ENCODE measurements around the gene ADTRP. TPM values are rescaled to one million over a fixed set of nuclear protein-coding genes. Genes with fewer than 3 reads are reported as not detected.
"Not testable (repeated sequence)": the region's sequence is repeated elsewhere in the genome, so short reads cannot be mapped to it uniquely, and the experiment has no call there.

Gene ADTRP
- total RNA-seq, 2 donors from 2014 or later: 1.0 TPM; not detected in 1

DNA sequence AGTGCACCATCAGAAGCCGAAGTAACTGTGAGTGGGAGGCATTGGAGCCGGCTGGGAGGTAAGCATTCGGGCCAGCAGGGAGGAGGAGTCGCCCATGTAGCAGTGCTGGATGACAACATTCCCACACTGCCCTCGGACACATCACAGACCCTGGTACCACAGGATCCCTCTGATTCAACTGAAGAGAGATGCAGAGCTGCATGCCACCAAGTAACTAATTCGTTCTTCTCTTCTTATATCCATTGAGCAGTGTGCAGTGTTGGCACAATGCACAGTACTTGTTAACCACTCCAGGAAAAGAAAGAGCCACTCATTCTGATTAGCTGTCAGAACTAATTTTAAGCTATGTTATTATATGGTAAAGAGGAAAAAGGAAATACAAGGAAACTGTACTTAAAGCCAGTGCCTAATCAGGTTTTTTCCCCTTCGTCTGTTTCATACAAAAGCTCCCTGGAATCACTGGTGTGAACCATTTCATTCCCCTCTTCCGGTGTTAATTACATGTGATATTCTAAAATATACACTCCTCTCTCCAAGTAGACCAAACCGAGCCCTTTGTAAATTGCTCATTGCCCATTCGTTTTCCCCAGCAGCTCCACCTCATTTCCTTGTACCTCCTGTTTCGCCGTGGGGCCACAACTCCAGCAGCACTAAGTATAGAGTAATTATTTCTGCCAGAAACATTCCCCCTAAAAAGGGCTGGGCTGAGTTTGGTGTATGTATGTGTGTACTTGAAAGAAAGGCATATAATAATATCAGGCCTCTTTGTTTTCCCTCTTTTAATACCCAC is 32.4 kb upstream of the ADTRP start:
- no peak for ATAC-seq
- no peak for DNase-seq (ENCODE audit: low spot score)
- Mint-ChIP-seq H3K4me1 (ENCODE audit: low read depth in 2 of 2) (no peaks in the 10 kb centered on the region), H3K4me3 (no peak overlapping the region), H3K27me3 (peaks cover 13 to 18% of the 10 kb centered on the region in 2 donors), H3K27ac (no peak overlapping the region), H3K36me3 (no peaks in the 10 kb centered on the region), H3K9me3 (no peaks in the 10 kb centered on the region)

DNA sequence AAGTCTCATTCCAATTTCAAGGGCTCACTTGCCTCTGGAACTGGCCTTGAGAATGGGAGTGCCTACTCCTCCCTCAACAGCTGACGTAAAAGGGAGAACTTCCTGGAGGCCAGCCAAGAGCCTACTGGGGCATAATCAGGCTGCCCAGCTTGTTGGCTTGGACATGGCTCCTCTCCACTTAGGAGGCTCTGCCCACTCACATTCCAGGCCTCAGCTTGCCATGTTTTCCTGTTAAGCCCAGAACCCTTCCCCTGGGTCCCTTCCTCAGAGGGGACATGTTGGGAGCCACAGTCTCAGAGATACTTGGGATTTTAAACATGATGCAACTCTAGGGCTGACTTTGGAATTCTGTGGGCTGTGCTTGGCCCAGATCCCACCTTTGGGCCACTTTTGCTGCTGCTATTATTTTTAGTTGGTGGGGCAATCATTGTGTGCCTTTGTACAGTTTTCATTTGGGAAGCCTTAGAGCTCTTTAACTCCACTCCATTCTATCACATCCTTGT is 31.5 kb upstream of the ADTRP start:
- no peak overlapping the region for H3K27ac Mint-ChIP-seq
- DNase-seq (ENCODE audit: low spot score) (no peak), ATAC-seq (no peak)
- no peak overlapping the region for H3K4me3 Mint-ChIP-seq
- no peaks in the 10 kb centered on the region for H3K36me3 Mint-ChIP-seq
- H3K4me1 Mint-ChIP-seq (ENCODE audit: low read depth in 2 of 2): no peaks in the 10 kb centered on the region
- no peaks in the 10 kb centered on the region for H3K9me3 Mint-ChIP-seq
- H3K27me3 Mint-ChIP-seq: peaks cover 16 to 18% of the 10 kb centered on the region in 2 donors

DNA sequence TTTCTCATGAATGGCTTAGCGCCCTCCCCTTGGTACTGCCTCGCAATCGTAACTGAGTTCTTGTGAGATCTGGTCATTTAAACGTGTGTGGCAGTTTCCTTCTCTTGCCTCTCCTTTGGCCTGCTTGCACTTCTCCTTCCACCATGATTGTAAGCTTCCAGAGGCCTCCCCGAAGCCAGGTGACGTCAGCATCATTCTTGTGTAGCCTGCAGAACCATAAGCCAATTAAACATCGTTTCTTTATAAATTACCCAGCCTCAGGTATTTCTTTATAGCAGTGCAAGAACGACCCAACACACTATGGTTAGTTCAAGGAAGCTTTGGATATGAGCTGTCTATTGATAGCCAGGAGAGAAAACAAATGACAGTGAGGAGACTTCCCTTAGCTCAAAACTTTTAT is 29.5 kb upstream of the ADTRP start:
- no peak for DNase-seq (ENCODE audit: low spot score)
- Mint-ChIP-seq H3K27me3 (peaks cover 11 to 16% of the 10 kb centered on the region in 2 donors), H3K9me3 (no peaks in the 10 kb centered on the region), H3K4me1 (ENCODE audit: low read depth in 2 of 2) (no peaks in the 10 kb centered on the region), H3K36me3 (no peaks in the 10 kb centered on the region), H3K27ac (no peak overlapping the region), H3K4me3 (no peak overlapping the region)
- ATAC-seq: no peak

DNA sequence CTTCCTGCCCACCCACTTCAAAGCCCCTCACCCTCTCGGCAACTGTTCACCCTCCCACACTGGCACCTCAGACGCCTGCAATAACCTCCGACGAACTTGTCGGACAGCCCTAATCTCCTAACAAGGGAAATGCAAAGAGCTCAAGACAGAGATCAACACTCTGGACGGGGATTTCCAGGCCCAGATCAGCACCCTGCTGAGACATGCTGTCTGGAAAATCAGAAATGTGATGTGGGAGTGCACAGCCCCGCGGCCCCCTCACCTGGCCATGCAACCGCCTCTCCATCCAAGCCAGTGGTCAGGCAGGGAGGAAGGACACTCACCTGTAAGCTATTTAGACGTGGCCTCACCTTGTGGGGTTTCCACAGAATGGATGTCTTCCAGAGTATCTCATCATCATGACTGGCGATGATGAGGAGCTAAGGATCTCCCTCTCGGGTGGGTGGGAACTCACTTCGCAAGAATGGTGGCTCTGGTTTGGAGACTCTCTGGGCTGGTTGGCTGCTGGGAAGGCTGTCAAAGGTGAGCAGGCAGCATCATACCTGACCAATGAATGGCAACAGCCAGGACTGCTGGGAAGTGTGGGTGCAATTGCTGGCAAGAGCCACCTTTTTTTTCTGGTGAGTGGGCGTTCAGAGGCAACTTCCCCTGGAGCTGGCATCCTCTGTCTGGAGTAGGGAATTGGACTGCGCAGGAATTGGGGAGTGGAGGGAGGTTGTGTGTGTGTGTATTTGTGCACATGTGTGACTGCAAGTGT is 28.1 kb upstream of the ADTRP start:
- H3K36me3 Mint-ChIP-seq: no peaks in the 10 kb centered on the region
- DNase-seq (ENCODE audit: low spot score): no peak
- no peaks in the 10 kb centered on the region for H3K9me3 Mint-ChIP-seq
- ATAC-seq: no peak
- no peak overlapping the region for H3K27ac Mint-ChIP-seq
- H3K4me1 Mint-ChIP-seq (ENCODE audit: low read depth in 2 of 2): no peaks in the 10 kb centered on the region
- H3K4me3 Mint-ChIP-seq: no peak overlapping the region
- peaks cover 11 to 16% of the 10 kb centered on the region in 2 donors for H3K27me3 Mint-ChIP-seq

DNA sequence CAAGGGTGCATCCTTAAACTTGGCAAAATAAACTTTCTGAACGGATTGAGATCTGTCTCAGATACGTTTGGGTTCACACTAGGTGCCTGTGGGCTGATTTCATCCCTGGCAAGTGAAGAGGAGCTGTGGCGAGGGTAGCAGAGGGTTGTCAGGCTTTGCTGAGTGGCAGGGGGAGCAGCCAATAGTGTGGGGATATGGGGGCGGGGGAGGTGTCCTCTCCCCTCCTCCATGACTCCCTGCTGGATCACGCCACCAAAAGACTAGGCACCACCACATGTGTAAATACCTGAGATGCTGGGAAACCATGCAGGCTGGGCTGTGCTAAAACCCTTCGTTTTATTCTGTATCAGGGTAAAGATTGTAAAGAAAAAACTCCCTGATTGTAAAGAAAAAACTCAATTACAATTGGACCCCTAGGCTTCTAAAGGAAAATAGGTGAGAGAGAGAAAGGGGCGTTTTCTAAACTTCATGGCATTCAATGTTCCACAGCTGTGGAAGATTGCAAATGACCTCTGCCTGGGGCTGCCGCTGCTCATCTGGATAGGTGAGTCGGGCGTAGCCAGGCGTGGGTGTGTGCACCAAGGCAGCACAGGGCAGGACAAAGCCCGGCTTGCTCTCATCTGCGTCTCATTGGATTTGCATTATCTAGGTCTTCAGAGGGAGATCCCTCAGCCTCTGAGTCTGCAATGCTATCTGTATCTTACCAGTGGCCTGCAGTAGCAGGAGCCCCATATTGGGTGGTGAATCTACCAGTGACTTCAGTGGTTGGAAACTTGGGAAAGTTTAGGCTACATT is 26.9 kb upstream of the ADTRP start:
- H3K36me3 Mint-ChIP-seq: no peaks in the 10 kb centered on the region
- H3K9me3 Mint-ChIP-seq: no peaks in the 10 kb centered on the region
- H3K4me1 Mint-ChIP-seq (ENCODE audit: low read depth in 2 of 2): no peaks in the 10 kb centered on the region
- DNase-seq (ENCODE audit: low spot score): no peak
- no peak overlapping the region for H3K4me3 Mint-ChIP-seq
- no peak overlapping the region for H3K27ac Mint-ChIP-seq
- ATAC-seq: no peak
- peaks cover 11 to 16% of the 10 kb centered on the region in 2 donors for H3K27me3 Mint-ChIP-seq

DNA sequence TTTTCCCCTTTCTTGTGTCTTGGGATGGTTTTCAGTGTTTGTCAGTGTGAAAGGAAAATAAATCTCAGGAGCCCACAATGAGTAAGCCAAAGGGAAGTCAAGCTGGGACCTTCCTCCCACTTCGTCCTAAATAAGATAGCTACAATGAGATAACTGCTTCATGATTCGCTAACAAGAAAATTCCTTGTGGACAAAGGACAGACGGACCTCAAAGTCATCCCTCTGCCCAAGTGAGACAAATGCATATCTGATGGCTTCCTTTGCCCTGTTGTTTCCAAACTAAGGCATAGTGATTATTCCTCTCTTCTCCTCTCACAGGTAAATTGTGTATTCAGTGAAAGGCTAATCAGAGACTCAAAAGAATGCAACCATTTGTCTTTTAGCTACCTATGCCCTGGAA is 26.1 kb upstream of the ADTRP start:
- Mint-ChIP-seq H3K4me3 (no peak overlapping the region), H3K27me3 (peaks cover 11 to 16% of the 10 kb centered on the region in 2 donors), H3K27ac (no peak overlapping the region), H3K36me3 (no peaks in the 10 kb centered on the region), H3K9me3 (no peaks in the 10 kb centered on the region), H3K4me1 (ENCODE audit: low read depth in 2 of 2) (no peaks in the 10 kb centered on the region)
- ATAC-seq (no peak), DNase-seq (ENCODE audit: low spot score) (no peak)

DNA sequence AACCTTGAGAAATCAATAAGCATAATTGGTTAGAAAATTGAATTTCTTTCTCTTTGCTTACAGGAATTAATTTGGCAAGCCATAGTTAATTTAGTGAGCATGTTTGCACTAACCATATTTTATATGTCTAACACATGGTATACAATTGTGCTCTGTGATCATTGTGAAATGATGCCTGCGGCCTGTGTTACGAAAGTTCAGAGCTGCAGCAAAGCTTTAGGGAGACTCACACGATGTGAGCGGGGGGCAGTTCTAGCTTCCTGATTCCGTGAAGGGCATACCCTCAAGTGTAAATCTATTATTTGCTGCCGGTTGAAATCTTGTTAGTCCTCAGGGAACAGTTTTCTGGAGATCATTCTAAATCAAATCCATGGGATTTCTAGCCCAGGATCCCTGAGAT is 25.5 kb upstream of the ADTRP start:
- Mint-ChIP-seq H3K27ac (no peak overlapping the region), H3K36me3 (no peaks in the 10 kb centered on the region), H3K9me3 (no peaks in the 10 kb centered on the region), H3K4me3 (no peak overlapping the region), H3K4me1 (ENCODE audit: low read depth in 2 of 2) (no peaks in the 10 kb centered on the region), H3K27me3 (peaks cover 11 to 15% of the 10 kb centered on the region in 2 donors)
- no peak for DNase-seq (ENCODE audit: low spot score)
- ATAC-seq: no peak

DNA sequence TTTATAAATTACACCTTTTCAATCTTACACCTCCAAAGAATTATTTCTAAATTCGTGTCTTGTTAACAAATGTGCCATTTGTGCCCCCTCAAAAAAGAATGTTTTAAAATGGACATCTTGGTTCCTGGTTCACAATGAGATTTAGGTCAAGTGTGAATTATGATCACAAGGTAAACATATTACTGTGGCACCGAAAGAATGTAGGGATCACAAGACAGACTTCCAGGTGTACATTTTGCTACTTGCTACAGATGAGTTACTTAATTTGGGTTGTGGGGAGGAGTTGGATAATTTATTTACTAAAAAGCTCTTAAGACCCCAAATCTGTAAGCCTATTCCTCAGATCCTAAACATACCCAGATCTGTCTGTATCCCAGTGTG is 25.0 kb upstream of the ADTRP start:
- H3K9me3 Mint-ChIP-seq: no peaks in the 10 kb centered on the region
- H3K4me1 Mint-ChIP-seq (ENCODE audit: low read depth in 2 of 2): no peaks in the 10 kb centered on the region
- H3K27ac Mint-ChIP-seq: no peak overlapping the region
- H3K36me3 Mint-ChIP-seq: no peaks in the 10 kb centered on the region
- DNase-seq (ENCODE audit: low spot score): no peak
- peaks cover 9 to 10% of the 10 kb centered on the region in 2 donors for H3K27me3 Mint-ChIP-seq
- ATAC-seq: no peak
- no peak overlapping the region for H3K4me3 Mint-ChIP-seq

DNA sequence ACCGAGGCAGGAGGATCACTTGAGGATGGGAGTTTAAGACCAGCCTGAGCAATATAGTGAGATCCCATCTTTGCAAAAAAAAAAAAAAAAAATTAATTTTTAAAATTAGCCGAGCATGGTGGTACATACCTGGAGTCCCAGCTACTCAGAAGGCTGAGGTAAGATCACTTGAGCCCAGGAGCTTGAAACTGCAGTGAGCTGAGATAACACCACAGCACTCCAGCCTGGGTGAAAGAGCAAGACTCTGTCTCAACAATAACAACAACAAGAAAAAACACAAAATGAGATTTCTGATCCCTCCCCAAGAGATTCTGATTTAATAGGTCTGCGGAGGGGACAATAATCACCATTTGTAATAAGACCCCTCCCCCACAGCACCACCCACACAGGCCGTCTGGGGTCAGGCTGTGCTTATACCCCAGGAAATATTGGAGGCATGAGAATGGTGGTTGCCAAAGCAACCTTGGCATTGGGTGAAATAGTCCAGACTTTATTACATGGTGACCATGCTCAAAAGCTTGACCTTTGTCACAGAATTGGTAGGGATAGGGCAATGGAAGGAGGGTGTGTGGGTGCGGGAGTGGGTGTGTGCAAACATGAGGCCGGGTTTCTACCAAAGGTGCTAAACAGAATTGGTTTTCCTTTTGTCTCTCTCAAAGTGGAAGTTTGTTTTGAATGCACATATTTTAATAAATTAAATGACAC is 24.4 kb upstream of the ADTRP start:
- peaks cover 8 to 9% of the 10 kb centered on the region in 2 donors for H3K27me3 Mint-ChIP-seq
- no peaks in the 10 kb centered on the region for H3K4me1 Mint-ChIP-seq (ENCODE audit: low read depth in 2 of 2)
- ATAC-seq: no peak
- H3K9me3 Mint-ChIP-seq: no peaks in the 10 kb centered on the region
- H3K36me3 Mint-ChIP-seq: no peaks in the 10 kb centered on the region
- H3K27ac Mint-ChIP-seq: no peak overlapping the region
- DNase-seq (ENCODE audit: low spot score): no peak
- no peak overlapping the region for H3K4me3 Mint-ChIP-seq

DNA sequence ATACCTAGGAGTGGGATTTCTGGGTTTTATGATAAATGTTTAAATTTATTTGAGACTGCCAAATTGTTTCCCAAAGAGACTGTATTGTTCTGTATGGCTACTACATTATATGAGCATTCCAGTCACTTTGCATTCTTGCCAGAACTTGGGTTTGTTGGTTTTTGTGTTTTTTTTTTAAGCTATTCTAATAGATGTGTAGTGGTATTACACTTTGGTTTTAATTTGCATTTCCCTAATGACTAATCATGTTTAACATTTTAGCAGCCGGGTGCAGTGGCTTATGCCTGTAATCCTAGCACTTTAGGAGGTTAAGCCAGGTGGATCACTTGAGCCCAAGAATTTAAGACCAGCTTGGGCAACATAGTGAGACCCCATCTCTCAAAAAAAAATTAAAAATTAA is 21.9 kb upstream of the ADTRP start:
- not testable (repeated sequence) for H3K4me3 Mint-ChIP-seq, H3K27me3 Mint-ChIP-seq
- ATAC-seq: peak in 1 of 2 donors; percentile 36

DNA sequence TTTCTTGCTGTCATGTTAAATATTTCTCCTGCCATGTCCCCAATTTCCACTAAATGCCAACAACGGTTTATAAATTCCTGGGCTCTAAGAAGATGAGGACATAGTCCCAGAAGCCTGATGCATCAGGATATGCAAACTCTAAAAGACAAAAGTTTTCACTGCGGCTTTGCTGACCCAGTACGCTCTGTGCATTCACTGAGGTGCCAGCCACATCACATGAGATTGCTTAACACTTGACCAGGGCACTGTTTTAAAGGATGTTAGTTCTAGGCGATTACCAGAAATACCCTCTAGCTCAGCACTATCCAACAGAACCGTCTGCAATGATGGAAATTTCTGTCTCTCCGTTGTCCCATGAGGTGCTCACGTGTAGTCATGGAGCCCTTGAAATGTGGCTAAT is 19.9 kb upstream of the ADTRP start:
- DNase-seq (ENCODE audit: low spot score) (no peak), ATAC-seq (no peak)
- Mint-ChIP-seq H3K9me3 (no peaks in the 10 kb centered on the region), H3K27me3 (no peaks in the 10 kb centered on the region), H3K36me3 (no peaks in the 10 kb centered on the region), H3K27ac (no peak overlapping the region), H3K4me3 (no peak overlapping the region), H3K4me1 (ENCODE audit: low read depth in 2 of 2) (no peaks in the 10 kb centered on the region)

More for the DNA sequence above, 21.9 kb upstream of the ADTRP start:
- H3K36me3 Mint-ChIP-seq; H3K27ac Mint-ChIP-seq; H3K4me1 Mint-ChIP-seq (ENCODE audit: low read depth in 2 of 2); H3K9me3 Mint-ChIP-seq; DNase-seq (ENCODE audit: low spot score): not testable (repeated sequence)

DNA sequence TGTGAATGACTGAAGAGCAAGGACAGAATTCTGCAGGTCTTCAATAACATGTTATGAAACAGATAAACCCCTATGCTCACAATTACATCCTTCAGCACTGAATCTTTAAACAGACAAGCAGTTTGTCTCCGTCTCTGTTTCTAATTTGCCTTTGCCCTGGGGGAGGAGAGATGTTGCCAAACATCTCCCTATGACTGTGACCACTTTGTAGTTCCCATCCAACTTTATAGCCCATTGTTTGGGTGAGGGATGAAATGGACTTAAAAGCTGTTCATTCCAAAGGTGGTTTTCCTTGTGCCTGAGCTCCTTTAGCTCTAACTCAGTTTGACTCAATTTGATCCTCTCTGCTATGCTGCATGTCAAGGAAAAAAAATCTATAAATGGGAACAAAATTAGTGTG is 19.5 kb upstream of the ADTRP start:
- Mint-ChIP-seq H3K36me3 (peaks cover 2% of the 10 kb centered on the region), H3K9me3 (no peaks in the 10 kb centered on the region), H3K4me1 (ENCODE audit: low read depth in 2 of 2) (no peaks in the 10 kb centered on the region), H3K27me3 (no peaks in the 10 kb centered on the region), H3K27ac (no peak overlapping the region), H3K4me3 (no peak overlapping the region)
- DNase-seq (ENCODE audit: low spot score) (no peak), ATAC-seq (no peak)

DNA sequence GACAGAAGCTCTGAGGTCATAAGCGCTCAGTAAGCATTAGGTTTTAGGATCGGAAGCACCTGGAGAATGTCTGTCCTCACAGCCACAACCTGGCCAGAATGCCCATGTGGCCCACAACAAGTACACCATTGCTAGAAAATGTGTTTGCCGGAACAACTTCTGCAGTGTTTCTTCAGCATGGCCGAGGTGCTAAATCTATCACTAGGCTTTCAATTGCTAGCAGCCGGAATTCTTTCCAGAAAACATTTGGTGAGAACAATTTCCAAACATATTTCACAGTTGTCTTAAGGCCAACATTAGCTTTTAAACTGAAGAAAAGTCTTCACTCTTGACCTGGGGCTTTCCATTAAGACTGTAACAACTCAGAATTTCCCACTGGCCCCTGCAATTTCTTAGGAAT is 18.2 kb upstream of the ADTRP start:
- DNase-seq (ENCODE audit: low spot score) (no peak), ATAC-seq (no peak)
- Mint-ChIP-seq H3K27me3 (no peaks in the 10 kb centered on the region), H3K27ac (no peak overlapping the region), H3K9me3 (no peaks in the 10 kb centered on the region), H3K36me3 (peaks cover 6% of the 10 kb centered on the region), H3K4me3 (no peak overlapping the region), H3K4me1 (ENCODE audit: low read depth in 2 of 2) (no peaks in the 10 kb centered on the region)
